H1 (cell line): ENCODE measurements around the gene MACROD2.

Experiments
- BACH1 ChIP-seq: IDR thresholded peaks from 2 replicates; pipeline ENCODE4 v1.6.1; 2012; ENCODE audit warnings: low read length, improper control_type of control experiment
- POLR2A ChIP-seq, 2 experiments: IDR thresholded peaks; 1 replicate in 1 of 2; 2 replicates in 1 of 2; pipeline ENCODE4 v1.6.1; 2011; ENCODE audit warnings: low read depth in 2 of 2, low read length in 2 of 2, mild to moderate bottlenecking in 2 of 2; ENCODE audit errors: control extremely low read depth in 1 of 2

DNA sequence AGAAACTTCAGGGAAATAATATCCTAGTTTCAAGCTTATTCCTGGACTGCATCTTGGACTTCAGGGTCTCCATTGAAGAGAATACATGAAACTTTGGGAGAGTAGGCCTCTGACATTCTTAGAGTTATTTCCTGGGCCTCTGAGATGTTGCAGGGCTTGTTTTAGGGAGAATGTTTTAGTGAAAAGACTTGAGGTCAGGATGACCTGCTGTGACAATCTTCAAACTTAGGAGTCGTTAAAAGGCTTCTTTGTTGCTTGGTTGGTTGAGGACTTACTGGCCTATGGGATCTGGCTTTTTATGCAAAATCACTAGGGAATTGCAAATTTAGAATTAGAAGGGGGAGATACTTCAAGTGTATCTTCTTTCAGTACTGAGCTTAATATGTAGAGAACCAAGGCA lies 955.3 kb downstream of the MACROD2 start:
- no peak for TF ChIP-seq BACH1
- TF ChIP-seq POLR2A (IDR thresholded peaks at IDR 0.05; ENCODE audit: control extremely low read depth in 1 of 2, low read depth in 2 of 2, low read length in 2 of 2): no peak
